SK-N-MC (cell line): ENCODE results near the gene OR1D5.

ENCODE experiments used
- DNase-seq: peaks from one replicate; pipeline ENCODE4 v3.0.0-alpha.2; 2011; ENCODE audit warnings: low read depth, low spot score
- H3K27ac ChIP-seq: fragments of 200-600 bp; sonication (generic); 2 replicates; pipeline ENCODE4 v1.5.1; 2016; ENCODE audit warnings: mixed run types
- H3K36me3 ChIP-seq: fragments of 200-600 bp; sonication (generic); 2 replicates; pipeline ENCODE4 v1.6.1; 2017; ENCODE audit warnings: antibody characterized with exemption, low read length, mixed read lengths; ENCODE audit not compliant: insufficient read depth
- H3K4me3 ChIP-seq: fragments of 200-600 bp; sonication (generic); 2 replicates; pipeline ENCODE4 v1.5.1; 2016
- H3K9ac ChIP-seq: fragments of 200-600 bp; sonication (generic); 2 replicates; pipeline ENCODE4 v1.8.0; 2017; ENCODE audit warnings: mixed run types, mixed read lengths; ENCODE audit not compliant: insufficient read length
- H3K9me3 ChIP-seq: fragments of 200-600 bp; sonication (generic); 2 replicates; pipeline ENCODE4 v1.6.1; 2017; ENCODE audit warnings: low read depth, mild to moderate bottlenecking, antibody characterized with exemption, low read length, moderate library complexity, mixed read lengths
- EZH2 ChIP-seq: fragments of 200-600 bp; sonication (generic); IDR thresholded peaks from one replicate; pipeline ENCODE4 v1.6.1; 2017; ENCODE audit warnings: antibody characterized with exemption
- FOXP2 ChIP-seq: optimal IDR thresholded peaks from 2 replicates; pipeline ENCODE3; 2011; ENCODE audit warnings: mild to moderate bottlenecking, moderate library complexity; ENCODE audit not compliant: insufficient read depth; ENCODE audit errors: extremely low read length, control extremely low read depth
- POLR2AphosphoS5 ChIP-seq: IDR thresholded peaks from 2 replicates; pipeline ENCODE4 v1.6.1; 2012; ENCODE audit warnings: mild to moderate bottlenecking, low read depth, low read length, borderline replicate concordance

OR1D5 gene

DNA sequence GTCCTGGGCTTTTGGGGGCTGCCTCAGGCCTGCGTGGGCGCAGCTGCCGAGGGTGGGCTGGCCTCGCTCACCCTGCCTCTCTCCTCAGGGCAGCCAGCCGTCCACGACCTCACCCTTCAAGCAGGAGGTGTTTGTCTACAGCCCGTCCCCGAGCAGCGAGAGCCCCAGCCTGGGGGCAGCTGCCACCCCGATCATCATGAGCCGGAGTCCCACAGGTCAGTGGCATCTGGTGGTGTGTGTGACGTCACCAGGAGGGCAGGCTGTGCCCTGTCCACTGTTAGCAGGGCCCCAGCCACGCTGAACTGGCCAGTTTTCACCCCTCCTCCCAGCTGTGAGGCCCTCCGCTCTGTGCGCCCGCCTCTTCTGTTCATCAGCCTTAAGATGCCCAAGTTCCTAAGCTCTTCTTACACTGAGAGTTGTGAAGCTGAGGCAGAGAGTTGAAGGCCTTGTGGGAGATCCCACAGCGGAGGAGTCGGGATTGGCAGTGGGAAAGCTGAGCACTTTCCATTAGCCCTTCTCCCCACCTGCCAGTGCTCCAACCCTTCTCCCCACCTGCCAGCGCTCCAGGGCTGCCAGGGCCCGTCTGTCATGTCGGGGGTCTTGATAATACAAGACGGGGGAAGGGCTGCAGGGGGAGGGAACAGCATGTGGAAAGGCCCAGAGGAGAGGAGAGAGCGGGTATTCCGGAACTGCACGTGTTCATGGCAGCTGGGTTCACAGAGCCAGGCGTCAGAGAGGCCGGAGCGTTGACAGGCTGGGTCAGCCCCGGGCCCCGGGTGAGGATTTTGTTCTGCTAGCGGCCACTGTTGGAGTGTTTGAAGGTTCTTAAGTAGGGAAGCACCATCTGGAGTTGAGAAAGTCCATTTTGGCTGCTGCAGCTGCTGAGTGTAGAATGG lies 36.3 kb downstream of the OR1D5 start:
- H3K36me3 ChIP-seq = no peaks in the 10 kb centered on the region
- no peak for TF ChIP-seq POLR2AphosphoS5
- no peak for TF ChIP-seq FOXP2
- TF ChIP-seq EZH2 = no peak
- DNase-seq = no peak
- H3K4me3 ChIP-seq = no peak overlapping the region
- H3K27ac ChIP-seq = no peak overlapping the region
- no peak overlapping the region for H3K9ac ChIP-seq
- no peaks in the 10 kb centered on the region for H3K9me3 ChIP-seq

DNA sequence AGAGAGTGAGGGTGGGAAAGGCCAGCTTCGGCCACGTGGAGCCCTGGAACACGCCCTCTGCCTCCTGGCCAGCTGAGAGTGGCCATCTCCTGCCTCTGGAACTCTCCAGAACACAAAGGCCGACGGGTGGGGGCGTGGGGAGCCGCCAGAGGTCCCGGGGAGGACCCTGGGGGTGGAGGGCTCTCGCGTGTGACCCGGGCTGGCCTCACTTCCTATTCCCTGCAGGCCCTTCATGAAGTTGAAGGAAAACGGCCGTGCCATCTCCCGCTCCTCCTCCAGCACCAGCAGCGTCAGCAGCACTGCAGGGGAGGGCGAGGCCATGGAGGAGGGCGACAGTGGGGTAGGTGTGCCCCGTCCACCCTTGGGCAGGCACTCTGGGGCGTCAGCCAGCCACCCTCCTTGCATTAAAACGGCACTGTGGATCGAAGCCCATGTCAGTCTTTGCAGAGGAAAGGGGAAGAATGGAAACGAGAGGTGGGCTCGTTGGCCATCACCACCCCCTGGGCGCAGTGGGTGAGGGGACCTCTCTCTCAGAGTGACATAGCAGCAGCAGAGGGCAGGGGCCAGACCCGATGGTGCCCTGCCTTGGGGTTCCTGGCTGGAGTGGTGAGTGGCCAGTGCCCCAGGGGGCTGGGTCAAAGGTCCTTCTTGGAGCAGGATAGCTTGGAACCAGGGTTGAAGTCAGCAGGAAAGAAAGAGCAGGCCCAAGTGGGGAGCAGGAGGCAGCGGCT lies 37.1 kb downstream of the OR1D5 start:
- no peaks in the 10 kb centered on the region for H3K9me3 ChIP-seq
- TF ChIP-seq EZH2 (no peak), FOXP2 (no peak), POLR2AphosphoS5 (no peak)
- no peak for DNase-seq
- no peaks in the 10 kb centered on the region for H3K36me3 ChIP-seq
- H3K9ac ChIP-seq = no peak overlapping the region
- H3K27ac ChIP-seq = no peak overlapping the region
- H3K4me3 ChIP-seq = no peak overlapping the region

DNA sequence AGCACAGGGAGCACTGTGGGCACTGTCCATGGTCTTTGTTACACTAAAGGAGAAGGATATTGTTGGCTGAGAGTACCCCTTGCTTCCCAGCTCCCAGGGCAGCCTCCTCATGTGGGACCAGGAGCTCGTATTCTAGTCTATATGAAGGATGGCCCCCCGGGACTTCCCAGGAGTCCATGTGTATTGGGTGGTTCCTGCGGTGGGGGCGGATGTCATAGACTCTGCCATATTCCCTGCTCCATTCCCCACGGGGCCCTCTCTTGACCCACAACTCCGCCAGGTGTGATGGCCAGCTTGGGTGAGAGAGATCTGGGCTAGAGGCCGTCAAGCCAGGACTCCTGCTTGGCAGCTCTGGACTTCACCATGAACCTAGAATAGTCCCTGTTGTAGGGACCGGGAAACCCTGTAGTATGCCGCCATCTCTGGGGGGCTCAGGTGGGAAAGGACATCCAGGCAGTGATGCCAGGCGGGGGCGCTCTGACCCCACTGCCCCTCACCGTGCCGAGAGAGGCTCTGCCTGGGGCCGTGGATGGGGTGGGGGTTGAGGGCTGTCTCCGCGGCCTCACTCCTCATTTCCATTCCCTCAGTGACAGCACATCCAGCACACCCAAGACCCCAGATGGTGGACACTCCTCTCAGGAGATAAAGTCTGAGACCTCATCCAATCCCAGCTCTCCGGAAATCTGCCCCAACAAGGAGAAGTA lies 37.8 kb downstream of the OR1D5 start:
- no peak for DNase-seq
- H3K36me3 ChIP-seq = no peaks in the 10 kb centered on the region
- no peak for TF ChIP-seq EZH2
- TF ChIP-seq FOXP2 = no peak
- no peak for TF ChIP-seq POLR2AphosphoS5

DNA sequence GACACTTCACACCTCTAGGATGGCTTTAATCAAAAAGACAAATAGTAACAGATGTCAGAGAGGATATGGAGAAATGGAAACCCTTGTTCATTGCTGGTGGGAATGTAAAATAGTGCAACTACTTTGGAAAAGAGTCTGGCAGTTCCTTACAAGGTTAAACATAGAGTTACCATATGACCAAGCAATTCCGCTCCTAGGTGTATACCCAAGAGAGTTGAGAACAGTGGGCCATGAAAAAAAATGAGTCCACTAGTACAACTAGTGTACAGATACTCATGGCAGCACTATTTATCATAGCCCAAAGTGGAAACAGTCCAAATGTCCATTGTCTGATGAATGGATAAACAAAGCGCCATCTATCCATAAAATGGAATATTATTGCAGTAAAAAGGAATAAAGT lies 39.1 kb downstream of the OR1D5 start:
- Histone ChIP-seq H3K36me3 (no peaks in the 10 kb centered on the region), H3K27ac (no peak overlapping the region), H3K9ac (no peak overlapping the region), H3K4me3 (no peak overlapping the region), H3K9me3 (no peaks in the 10 kb centered on the region)
- TF ChIP-seq POLR2AphosphoS5 = no peak
- no peak for TF ChIP-seq FOXP2
- TF ChIP-seq EZH2 = no peak
- no peak for DNase-seq

More for the DNA sequence above, 37.8 kb downstream of the OR1D5 start:
- Histone ChIP-seq H3K9me3 (no peaks in the 10 kb centered on the region), H3K9ac (no peak overlapping the region), H3K4me3 (no peak overlapping the region), H3K27ac (no peak overlapping the region)

DNA sequence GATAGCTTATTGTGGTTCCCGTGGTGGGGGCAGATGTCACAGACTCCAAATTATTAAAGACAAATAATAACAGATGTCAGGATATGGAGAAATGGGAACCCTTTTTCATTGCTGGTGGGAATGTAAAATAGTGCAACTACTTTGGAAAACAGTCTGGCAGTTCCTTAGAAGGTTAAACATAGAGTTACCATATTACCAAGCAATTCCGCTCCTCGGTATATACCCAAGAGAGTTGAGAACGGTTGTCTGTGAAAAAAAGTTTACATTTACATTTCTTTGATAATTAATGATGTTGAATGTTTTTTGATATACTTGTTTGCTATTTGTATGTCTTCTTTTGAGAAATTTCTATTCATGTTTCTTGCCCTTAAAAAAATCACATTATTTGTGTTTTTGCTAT lies 41.2 kb downstream of the OR1D5 start:
- Histone ChIP-seq H3K9ac (no peak overlapping the region), H3K4me3 (no peak overlapping the region), H3K27ac (no peak overlapping the region), H3K9me3 (no peaks in the 10 kb centered on the region), H3K36me3 (no peaks in the 10 kb centered on the region)
- DNase-seq = no peak
- TF ChIP-seq POLR2AphosphoS5 = no peak
- no peak for TF ChIP-seq FOXP2
- TF ChIP-seq EZH2 = no peak

DNA sequence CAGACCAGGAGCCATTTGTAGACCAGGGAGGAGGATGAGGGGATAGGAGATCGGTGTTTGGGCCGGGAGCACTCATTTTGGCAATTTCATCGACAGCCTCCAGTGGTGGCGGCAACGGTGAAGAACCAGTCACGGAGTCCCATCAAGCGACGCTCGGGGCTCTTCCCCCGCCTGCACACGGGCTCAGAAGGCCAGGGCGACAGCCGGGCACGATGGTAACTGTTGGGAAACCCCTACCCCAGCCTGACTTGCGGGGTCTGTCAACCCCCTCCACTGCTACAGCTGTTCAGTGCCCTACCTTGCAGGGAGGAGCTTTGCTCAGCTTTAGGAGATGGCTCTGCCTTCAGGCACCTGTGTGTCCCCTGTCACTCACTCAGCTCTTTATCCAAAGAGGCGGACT lies 43.0 kb downstream of the OR1D5 start:
- no peak for TF ChIP-seq EZH2
- TF ChIP-seq FOXP2 = no peak
- TF ChIP-seq POLR2AphosphoS5 = no peak
- no peak overlapping the region for H3K9ac ChIP-seq
- no peak overlapping the region for H3K4me3 ChIP-seq
- H3K27ac ChIP-seq = no peak overlapping the region
- H3K9me3 ChIP-seq = no peaks in the 10 kb centered on the region
- no peaks in the 10 kb centered on the region for H3K36me3 ChIP-seq
- DNase-seq = no peak

DNA sequence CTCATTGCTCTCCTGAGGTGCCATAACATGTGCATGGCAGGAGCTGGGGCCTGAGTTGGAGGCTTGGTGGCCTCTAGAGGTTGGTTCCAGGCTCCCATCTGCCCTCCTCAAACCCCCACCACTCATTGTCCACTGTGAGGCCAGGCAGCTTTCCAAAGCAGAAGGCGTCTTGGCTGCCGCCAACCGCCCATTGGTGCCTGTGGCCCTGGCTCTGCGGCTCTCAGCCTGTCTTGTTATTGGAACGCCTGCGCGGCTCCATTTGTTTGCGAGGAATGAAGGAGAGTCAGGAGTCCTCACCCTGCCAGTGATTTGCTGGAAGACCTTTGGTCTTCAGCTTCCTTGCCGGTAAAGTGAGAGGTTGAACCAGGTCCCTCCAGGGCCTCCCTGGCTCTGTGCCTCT lies 43.6 kb downstream of the OR1D5 start:
- DNase-seq = no peak
- Histone ChIP-seq H3K9me3 (no peaks in the 10 kb centered on the region), H3K27ac (no peak overlapping the region), H3K9ac (no peak overlapping the region), H3K36me3 (no peaks in the 10 kb centered on the region), H3K4me3 (no peak overlapping the region)
- no peak for TF ChIP-seq POLR2AphosphoS5
- TF ChIP-seq FOXP2 = no peak
- no peak for TF ChIP-seq EZH2

DNA sequence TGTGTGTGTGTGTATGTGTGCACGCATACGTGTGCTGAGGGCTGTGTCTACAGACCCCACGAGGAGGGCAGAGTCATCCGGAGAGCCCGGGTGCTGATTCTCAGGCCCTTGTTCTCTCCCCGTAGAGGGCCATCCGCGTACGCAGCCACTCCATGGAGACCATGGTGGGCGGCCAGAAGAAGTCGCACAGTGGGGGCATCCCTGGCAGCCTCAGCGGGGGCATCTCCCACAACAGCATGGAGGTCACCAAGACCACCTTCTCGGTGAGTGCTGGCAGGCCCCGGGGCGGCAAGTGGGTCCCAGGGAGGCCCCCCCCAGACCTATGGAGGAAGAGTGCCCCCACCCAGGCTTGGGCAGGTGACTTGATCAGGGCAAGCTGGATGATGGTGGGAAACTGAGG lies 45.5 kb downstream of the OR1D5 start:
- H3K4me3 ChIP-seq = no peak overlapping the region
- H3K9me3 ChIP-seq = no peaks in the 10 kb centered on the region
- H3K36me3 ChIP-seq = no peaks in the 10 kb centered on the region
- DNase-seq = no peak
- TF ChIP-seq POLR2AphosphoS5 = no peak
- TF ChIP-seq FOXP2 = no peak
- TF ChIP-seq EZH2 = no peak
- H3K27ac ChIP-seq = no peak overlapping the region
- no peak overlapping the region for H3K9ac ChIP-seq
